ENCODE measurements around the gene HTRA1.

- TF ChIP-seq YY1 (IDR thresholded peaks at IDR 0.05; ENCODE audit: insufficient read depth, insufficient read length) (no peak), SUZ12 (IDR thresholded peaks at IDR 0.05; ENCODE audit: extremely low read depth, insufficient read depth, insufficient read length) (no peak), ZNF274 (IDR thresholded peaks at IDR 0.05; ENCODE audit: low read depth, low read length) (no peak)
Observed at GRCh38 chr10:122471531-122472177, 10.3 kb downstream of the HTRA1 start.

All from NT2/D1 (cell line).